ENCODE results near the gene THSD4.

DNA sequence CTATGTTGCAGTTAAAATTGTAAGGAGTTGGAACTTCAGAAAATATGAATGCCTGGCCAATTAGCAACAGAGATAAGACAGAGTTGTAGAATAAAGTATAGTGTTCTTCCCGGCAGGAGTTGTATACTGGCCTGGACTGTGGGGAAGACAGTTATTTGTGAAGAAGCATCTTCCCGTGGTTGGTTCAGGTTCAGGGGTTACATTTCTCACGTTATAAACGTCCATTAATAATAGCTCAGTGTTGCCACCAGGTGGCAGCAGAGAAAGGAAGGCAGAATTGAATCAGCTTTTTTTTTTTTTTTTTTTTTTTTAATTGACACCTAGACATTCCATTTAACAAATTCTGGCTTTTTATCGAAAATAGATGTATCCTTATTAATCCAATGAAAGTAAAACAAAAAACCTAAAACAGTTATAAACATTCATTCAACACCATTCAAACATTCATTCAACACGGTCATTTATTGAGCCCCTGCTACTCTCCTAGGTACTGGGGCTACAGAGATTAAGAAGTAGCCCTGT lies 628.7 kb downstream of the THSD4 start:
- TF ChIP-seq, protein P1, sequence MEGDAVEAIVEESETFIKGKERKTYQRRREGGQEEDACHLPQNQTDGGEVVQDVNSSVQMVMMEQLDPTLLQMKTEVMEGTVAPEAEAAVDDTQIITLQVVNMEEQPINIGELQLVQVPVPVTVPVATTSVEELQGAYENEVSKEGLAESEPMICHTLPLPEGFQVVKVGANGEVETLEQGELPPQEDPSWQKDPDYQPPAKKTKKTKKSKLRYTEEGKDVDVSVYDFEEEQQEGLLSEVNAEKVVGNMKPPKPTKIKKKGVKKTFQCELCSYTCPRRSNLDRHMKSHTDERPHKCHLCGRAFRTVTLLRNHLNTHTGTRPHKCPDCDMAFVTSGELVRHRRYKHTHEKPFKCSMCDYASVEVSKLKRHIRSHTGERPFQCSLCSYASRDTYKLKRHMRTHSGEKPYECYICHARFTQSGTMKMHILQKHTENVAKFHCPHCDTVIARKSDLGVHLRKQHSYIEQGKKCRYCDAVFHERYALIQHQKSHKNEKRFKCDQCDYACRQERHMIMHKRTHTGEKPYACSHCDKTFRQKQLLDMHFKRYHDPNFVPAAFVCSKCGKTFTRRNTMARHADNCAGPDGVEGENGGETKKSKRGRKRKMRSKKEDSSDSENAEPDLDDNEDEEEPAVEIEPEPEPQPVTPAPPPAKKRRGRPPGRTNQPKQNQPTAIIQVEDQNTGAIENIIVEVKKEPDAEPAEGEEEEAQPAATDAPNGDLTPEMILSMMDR (IDR thresholded peaks at IDR 0.05; ENCODE audit: low read depth, low read length), result peak; percentile 79
- TF ChIP-seq EZH2phosphoT487 (IDR thresholded peaks at IDR 0.05; ENCODE audit: low read depth), result no peak

Measured in OCI-LY3 (cell line).